ENCODE data around the gene FKBP6. TPM values are rescaled to one million over a fixed set of nuclear protein-coding genes. Genes with fewer than 3 reads are reported as not detected.
"Not testable (repeated sequence)": the region's sequence is repeated elsewhere in the genome, so short reads cannot be mapped to it uniquely, and the experiment has no call there.

Gene FKBP6
- polyA plus RNA-seq, 1 donor from 2014 or later: not detected

DNA sequence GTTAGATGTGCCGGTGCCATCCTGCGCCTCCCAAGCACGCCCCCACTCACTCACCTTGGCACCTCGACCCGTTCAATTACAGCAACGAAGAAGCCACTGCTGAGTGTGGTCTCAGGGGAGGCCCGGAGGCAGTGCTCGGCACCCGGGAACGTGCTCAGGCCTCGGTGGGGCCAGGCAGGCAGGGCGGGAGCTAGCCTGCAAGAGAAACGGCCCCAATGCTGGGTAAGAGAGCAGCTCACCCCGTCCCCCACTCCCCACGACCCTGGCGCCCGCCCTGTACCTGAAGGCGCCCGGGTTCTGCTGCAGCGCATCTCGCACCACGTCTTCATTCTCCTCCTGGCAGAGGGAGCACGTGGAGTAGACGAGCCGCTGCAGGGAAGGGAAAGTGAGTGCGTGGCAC lies 24.4 kb upstream of the FKBP6 start:
- H3K27me3 ChIP-seq (ENCODE audit: insufficient read depth, low read depth, low read length): no peaks in the 10 kb centered on the region
- no peak overlapping the region for H3K4me3 ChIP-seq (ENCODE audit: low read length)
- H3K9me3 ChIP-seq (ENCODE audit: low read length): no peaks in the 10 kb centered on the region
- no peaks in the 10 kb centered on the region for H3K79me2 ChIP-seq (replicated peaks; ENCODE audit: insufficient read depth, low read length)
- no peaks in the 10 kb centered on the region for H3K36me3 ChIP-seq (ENCODE audit: insufficient read depth, low read length)
- no peak for TF ChIP-seq MXI1 (conservative IDR thresholded peaks at IDR 0.05; ENCODE audit: poor library complexity, severe bottlenecking)
- TF ChIP-seq, protein P1, sequence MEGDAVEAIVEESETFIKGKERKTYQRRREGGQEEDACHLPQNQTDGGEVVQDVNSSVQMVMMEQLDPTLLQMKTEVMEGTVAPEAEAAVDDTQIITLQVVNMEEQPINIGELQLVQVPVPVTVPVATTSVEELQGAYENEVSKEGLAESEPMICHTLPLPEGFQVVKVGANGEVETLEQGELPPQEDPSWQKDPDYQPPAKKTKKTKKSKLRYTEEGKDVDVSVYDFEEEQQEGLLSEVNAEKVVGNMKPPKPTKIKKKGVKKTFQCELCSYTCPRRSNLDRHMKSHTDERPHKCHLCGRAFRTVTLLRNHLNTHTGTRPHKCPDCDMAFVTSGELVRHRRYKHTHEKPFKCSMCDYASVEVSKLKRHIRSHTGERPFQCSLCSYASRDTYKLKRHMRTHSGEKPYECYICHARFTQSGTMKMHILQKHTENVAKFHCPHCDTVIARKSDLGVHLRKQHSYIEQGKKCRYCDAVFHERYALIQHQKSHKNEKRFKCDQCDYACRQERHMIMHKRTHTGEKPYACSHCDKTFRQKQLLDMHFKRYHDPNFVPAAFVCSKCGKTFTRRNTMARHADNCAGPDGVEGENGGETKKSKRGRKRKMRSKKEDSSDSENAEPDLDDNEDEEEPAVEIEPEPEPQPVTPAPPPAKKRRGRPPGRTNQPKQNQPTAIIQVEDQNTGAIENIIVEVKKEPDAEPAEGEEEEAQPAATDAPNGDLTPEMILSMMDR (IDR thresholded peaks at IDR 0.05; ENCODE audit: poor library complexity, severe bottlenecking): no peak
- no peak for TF ChIP-seq POLR2AphosphoS5 (IDR thresholded peaks at IDR 0.05)
- no peak for TF ChIP-seq TAF1 (IDR thresholded peaks at IDR 0.05; ENCODE audit: low read depth)
- H3F3A ChIP-seq (ENCODE audit: insufficient read depth, low read length, poor library complexity, severe bottlenecking): no peaks in the 10 kb centered on the region
- H4K20me1 ChIP-seq (ENCODE audit: insufficient read depth): no peaks in the 10 kb centered on the region
- no peaks in the 10 kb centered on the region for H3K9me2 ChIP-seq (ENCODE audit: insufficient read depth, low read length)
- H2AFZ ChIP-seq (ENCODE audit: low read depth, low read length): no peak overlapping the region
- H3K4me2 ChIP-seq (ENCODE audit: low read length): no peak overlapping the region
- no peak overlapping the region for H3K27ac ChIP-seq (ENCODE audit: low read length)
- H3K9ac ChIP-seq (ENCODE audit: low read length): no peak overlapping the region

DNA sequence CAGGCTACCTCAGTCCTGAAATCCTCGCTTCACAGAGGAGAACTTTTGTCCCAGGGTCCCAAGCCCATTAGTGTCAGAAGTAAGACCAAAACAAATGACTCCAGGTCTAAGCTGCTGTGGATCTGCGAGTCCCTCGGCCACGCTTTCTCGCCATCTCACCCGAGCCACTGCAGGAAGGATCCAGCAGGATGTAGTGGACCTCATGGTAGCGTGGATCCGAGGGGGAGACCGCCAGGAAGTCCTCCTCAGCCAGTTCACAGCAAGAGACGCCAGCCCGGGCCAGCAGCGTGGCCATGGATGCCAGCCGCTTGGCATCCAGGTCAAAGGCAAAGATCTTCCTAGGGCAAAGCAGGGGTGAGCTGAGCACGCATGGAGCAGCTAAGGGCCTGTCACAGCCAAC lies 23.9 kb upstream of the FKBP6 start:
- no peaks in the 10 kb centered on the region for H3K36me3 ChIP-seq (ENCODE audit: insufficient read depth, low read length)
- H3K4me3 ChIP-seq (ENCODE audit: low read length): no peak overlapping the region
- no peaks in the 10 kb centered on the region for H3K27me3 ChIP-seq (ENCODE audit: insufficient read depth, low read depth, low read length)
- no peak overlapping the region for H3K9ac ChIP-seq (ENCODE audit: low read length)
- no peak overlapping the region for H3K4me2 ChIP-seq (ENCODE audit: low read length)
- H2AFZ ChIP-seq (ENCODE audit: low read depth, low read length): no peak overlapping the region
- no peaks in the 10 kb centered on the region for H3F3A ChIP-seq (ENCODE audit: insufficient read depth, low read length, poor library complexity, severe bottlenecking)
- H4K20me1 ChIP-seq (ENCODE audit: insufficient read depth): no peaks in the 10 kb centered on the region
- H3K27ac ChIP-seq (ENCODE audit: low read length): no peak overlapping the region
- no peaks in the 10 kb centered on the region for H3K79me2 ChIP-seq (replicated peaks; ENCODE audit: insufficient read depth, low read length)
- TF ChIP-seq, protein P1 (IDR thresholded peaks at IDR 0.05; ENCODE audit: poor library complexity, severe bottlenecking): no peak
- no peak for TF ChIP-seq MXI1 (conservative IDR thresholded peaks at IDR 0.05; ENCODE audit: poor library complexity, severe bottlenecking)
- no peak for TF ChIP-seq RAD21 (conservative IDR thresholded peaks at IDR 0.05)
- TF ChIP-seq EZH2 (IDR thresholded peaks at IDR 0.05; ENCODE audit: borderline replicate concordance, insufficient read depth, low read length, poor library complexity, severe bottlenecking): no peak
- TF ChIP-seq, protein P2, sequence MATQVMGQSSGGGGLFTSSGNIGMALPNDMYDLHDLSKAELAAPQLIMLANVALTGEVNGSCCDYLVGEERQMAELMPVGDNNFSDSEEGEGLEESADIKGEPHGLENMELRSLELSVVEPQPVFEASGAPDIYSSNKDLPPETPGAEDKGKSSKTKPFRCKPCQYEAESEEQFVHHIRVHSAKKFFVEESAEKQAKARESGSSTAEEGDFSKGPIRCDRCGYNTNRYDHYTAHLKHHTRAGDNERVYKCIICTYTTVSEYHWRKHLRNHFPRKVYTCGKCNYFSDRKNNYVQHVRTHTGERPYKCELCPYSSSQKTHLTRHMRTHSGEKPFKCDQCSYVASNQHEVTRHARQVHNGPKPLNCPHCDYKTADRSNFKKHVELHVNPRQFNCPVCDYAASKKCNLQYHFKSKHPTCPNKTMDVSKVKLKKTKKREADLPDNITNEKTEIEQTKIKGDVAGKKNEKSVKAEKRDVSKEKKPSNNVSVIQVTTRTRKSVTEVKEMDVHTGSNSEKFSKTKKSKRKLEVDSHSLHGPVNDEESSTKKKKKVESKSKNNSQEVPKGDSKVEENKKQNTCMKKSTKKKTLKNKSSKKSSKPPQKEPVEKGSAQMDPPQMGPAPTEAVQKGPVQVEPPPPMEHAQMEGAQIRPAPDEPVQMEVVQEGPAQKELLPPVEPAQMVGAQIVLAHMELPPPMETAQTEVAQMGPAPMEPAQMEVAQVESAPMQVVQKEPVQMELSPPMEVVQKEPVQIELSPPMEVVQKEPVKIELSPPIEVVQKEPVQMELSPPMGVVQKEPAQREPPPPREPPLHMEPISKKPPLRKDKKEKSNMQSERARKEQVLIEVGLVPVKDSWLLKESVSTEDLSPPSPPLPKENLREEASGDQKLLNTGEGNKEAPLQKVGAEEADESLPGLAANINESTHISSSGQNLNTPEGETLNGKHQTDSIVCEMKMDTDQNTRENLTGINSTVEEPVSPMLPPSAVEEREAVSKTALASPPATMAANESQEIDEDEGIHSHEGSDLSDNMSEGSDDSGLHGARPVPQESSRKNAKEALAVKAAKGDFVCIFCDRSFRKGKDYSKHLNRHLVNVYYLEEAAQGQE (IDR thresholded peaks at IDR 0.05; ENCODE audit: borderline replicate concordance): no peak
- no peak for TF ChIP-seq TAF1 (IDR thresholded peaks at IDR 0.05; ENCODE audit: low read depth)
- no peak for TF ChIP-seq SMC3 (conservative IDR thresholded peaks at IDR 0.05; ENCODE audit: poor library complexity)
- no peak for TF ChIP-seq POLR2AphosphoS5 (IDR thresholded peaks at IDR 0.05)
- TF ChIP-seq EP300 (conservative IDR thresholded peaks at IDR 0.05; ENCODE audit: poor library complexity, severe bottlenecking): no peak
- H3K9me2 ChIP-seq (ENCODE audit: insufficient read depth, low read length): no peaks in the 10 kb centered on the region
- no peaks in the 10 kb centered on the region for H3K9me3 ChIP-seq (ENCODE audit: low read length)

DNA sequence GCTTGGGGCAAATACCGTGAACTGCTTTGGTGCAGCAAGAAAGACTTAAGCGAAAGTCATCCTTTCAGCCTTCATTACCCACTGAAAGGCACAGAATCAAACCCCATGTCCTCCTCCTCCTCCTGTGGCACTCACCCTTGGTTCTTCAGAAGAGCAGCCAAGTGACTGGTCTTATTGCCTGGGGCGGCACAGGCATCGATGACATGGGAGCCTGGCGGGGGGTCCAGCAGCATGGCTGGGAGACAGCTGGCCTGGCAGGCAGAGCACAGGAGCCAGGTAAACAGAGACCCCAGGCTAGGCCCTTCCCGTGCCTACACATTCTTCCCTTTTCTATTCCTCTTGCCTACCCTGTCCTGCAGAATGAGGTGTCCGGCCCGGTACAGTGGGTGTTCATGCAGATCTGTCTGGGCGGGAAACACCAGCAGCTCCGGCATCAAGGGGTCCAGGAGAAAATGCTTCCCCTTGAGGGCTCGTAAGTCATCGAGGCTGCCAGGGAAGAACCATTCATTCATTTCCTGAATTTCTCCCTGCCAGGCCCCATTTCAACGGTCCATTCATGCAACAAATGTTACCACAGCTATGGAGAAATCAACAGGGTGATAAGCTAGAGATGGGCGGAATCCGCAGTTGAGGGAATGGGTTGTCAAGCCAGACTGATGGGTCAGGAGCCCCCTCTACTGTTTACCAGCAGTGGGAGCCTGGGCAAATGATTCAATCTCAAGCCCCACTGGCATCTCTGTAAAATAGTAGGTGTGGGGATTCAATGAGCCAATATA lies 23.2 kb upstream of the FKBP6 start:
- not testable (repeated sequence) for H3K36me3 ChIP-seq (ENCODE audit: insufficient read depth, low read length); H3K4me3 ChIP-seq (ENCODE audit: low read length); H3K27me3 ChIP-seq (ENCODE audit: insufficient read depth, low read depth, low read length); H3K27ac ChIP-seq (ENCODE audit: low read length); H3K79me2 ChIP-seq (replicated peaks; ENCODE audit: insufficient read depth, low read length); H2AFZ ChIP-seq (ENCODE audit: low read depth, low read length); H3K9me3 ChIP-seq (ENCODE audit: low read length); H3K9me2 ChIP-seq (ENCODE audit: insufficient read depth, low read length); H3K4me2 ChIP-seq (ENCODE audit: low read length); H4K20me1 ChIP-seq (ENCODE audit: insufficient read depth); H3K9ac ChIP-seq (ENCODE audit: low read length); H3F3A ChIP-seq (ENCODE audit: insufficient read depth, low read length, poor library complexity, severe bottlenecking)

All from neural cell (in vitro differentiated cells).